Measurements from ENCODE around the gene KDM4B.

KDM4B gene

DNA sequence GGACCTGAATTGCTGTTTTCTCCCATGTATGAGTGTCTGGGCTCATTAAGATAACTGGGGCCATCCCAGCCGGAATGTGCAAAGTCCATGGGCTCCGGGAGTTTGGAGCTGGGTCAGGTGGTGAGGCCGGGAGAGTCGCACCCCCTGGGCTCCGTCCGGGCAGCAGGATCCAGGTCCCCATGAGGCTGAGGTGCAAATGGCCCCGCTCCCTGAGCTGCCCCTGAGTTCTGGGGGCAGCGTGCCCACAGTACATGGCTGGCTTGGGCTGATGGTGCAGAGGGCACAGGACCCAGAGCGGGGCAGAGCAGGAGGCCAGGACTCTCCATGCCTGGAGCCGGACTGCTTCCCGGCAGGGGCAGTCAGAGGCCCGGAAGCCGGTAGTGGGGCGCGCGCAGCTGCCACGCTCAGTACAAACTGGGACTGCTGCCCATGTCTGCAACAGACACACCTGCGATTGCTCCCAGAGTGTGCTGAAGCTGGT is 136.0 kb downstream of the KDM4B start:
- no peak for DNase-seq (ENCODE audit: low read depth)

- no peak for DNase-seq (ENCODE audit: low read depth)
Observed at GRCh38 chr19:5106191-5106726, 137.3 kb downstream of the KDM4B start.

DNA sequence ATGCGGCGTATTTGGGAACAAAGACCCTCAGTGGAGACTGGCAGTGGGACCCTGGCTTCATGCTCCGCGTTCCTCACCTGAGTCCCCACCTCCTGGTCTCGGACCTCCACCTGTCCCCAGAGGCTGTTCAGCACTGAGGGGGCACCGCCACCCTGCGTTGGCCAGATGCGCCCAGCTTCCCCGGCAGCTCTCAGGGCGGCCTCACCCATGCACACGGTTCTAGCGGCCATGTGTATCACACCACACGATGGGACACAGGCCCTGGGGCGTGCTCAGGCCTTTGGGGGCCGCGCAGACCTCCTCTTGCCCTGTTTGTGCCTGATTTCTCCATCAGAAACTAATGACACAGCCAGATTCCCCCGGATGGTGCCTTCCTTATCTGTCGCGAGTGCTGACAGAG is 138.1 kb downstream of the KDM4B start:
- DNase-seq (ENCODE audit: low read depth), result no peak

- no peak for DNase-seq (ENCODE audit: low read depth)
Observed at GRCh38 chr19:5107432-5108122, 138.7 kb downstream of the KDM4B start.

- DNase-seq (ENCODE audit: low read depth), result no peak
Observed at GRCh38 chr19:5108123-5108596, 139.2 kb downstream of the KDM4B start.

DNA sequence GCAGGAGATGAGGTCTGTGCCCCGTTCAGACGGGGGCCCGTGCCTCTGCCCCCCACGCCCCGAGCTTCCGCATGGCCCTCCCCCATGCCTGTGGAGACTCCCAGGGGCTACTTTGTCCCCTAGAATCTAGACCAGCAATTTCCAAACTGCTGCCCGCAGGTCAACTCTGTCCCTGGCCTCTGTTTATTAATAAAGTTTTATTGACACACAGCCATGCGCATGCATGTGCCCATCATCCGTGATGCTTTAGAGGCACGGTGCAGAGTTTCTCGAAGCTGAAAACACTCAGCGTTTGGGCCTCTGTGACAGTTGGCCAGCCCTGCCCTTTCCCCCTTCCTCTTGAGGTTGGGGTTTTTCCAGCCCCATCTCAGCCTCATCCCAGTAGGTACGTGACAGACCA is 140.0 kb downstream of the KDM4B start:
- no peak for DNase-seq (ENCODE audit: low read depth)

- DNase-seq (ENCODE audit: low read depth), result no peak
Observed at GRCh38 chr19:5109560-5109959, 140.6 kb downstream of the KDM4B start.

DNA sequence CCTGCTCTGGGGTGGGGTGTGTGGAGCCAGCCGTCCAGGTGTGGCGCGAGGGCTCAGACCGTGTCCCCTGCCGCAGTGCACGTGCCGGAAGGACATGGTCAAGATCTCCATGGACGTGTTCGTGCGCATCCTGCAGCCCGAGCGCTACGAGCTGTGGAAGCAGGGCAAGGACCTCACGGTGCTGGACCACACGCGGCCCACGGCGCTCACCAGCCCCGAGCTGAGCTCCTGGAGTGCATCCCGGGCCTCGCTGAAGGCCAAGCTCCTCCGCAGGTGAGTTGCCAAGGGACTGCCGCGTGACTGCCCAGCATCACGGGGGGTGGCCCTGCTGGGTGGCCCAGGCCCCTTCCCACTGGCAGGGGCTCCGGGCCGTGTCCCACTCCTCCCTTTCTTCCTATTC is 141.6 kb downstream of the KDM4B start:
- DNase-seq (ENCODE audit: low read depth), result no peak

- DNase-seq (ENCODE audit: low read depth), result no peak
Observed at GRCh38 chr19:5111051-5111450, 142.1 kb downstream of the KDM4B start.

DNA sequence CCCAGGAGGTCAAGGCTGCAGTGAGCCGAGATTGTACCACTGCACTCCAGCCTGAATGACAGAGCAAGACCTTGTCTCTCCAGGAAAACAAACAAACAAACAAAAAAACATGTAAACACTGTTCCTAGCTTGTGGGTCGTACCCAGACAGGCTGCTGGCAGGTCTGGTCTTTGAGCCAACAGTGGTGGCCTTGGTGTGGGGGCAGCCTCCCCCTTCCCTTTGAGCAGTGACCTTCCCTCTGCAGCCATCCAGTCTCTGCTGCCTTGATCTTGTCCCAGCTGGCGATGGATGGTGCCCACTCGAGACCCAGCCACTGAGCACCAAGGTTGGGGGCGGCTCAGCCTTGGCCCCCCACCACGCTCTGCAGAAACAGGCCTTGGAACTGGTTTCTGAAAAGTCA is 143.3 kb downstream of the KDM4B start:
- no peak for DNase-seq (ENCODE audit: low read depth)

DNA sequence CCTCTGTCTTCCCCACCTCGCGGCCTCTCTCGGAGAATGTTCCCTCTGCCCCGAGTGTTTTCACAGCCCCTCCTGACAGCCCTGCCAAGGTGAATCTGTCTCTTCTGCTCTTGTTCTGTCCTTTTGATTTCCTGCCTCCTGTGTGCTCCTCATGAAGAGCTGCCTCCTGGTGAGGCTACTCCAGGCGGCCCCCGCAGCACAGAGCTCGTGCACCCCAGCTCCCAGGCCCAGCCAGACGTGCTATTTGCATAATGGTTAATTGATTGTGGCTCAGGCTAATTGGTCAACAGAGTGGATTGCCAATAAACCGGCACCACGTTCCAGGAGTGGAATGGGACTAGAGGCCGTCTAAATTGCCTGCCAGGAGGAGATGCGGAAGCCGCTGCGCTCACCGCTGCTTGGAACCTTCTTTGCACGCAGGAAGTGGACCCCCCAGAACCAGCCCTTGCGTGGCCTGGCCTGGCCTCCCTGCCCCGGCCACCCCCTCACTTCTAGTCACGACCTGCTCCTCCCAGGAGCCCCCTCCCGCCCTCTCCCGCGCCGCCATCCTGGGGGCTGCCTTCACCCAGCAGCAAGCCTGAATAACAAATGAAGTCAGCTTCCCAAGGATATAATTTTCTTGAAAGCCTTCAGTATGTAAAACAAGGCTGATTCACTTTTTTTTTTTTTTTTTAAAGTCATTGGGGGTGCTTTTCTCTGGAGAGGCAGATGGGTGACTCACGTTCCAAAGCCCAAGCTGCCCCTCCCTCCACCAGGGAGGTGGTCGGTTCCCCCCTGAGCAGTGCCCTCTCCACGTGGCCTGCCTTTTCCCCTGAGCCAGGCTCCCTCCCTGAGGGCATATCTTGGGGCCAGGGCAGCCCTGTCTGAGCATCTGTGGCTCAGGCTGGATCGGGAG is 144.0 kb downstream of the KDM4B start:
- no peak for DNase-seq (ENCODE audit: low read depth)

DNA sequence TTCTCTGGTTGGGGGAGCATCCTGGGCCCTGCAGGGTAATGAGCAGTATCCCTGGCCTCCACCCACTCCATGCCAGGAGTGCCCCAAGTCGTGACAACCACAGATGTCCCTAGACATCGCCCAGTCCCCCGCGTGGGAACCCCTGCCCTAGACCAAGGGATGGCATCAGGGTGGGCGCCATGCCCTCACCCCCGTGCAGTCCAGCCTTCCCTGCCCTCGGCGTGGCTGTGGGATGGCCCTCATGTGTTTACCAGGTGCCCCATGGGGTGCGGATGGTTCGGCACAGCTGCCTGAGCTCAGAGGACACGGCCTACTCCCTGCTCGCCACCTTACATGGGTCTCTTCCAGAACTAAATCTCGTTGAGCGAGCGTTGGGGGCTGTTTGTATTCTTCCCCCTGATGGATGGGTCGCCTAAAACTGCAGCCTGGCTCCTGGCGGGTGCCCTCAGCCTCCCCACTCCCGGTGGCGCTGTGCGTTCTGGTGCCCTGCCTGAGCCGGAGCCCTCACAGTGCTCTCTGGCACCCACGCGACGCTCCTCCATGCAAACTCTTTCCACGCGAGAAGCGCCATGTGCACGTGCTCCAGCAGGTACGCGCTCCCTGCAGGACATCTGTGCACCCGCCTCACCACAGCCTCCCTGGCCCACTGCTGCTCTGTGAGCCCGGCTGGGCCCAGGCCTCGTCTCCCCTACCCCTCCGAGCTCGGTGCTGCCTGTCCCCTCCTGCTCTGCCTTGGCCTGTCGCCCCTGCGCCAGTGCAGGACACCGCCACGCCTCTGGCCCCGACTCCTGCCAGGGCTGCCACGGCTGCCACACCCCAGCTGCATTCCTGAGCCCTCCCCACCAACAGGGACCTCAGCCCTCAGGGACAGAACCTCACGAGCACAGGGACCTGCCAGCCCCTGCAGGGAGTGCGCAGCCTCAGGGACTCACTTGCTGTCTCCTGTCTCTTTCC is 145.0 kb downstream of the KDM4B start:
- DNase-seq (ENCODE audit: low read depth), result no peak

GRCh38 chr19:5114727-5115126 is 145.8 kb downstream of the KDM4B start:
- DNase-seq (ENCODE audit: low read depth), result no peak

DNA sequence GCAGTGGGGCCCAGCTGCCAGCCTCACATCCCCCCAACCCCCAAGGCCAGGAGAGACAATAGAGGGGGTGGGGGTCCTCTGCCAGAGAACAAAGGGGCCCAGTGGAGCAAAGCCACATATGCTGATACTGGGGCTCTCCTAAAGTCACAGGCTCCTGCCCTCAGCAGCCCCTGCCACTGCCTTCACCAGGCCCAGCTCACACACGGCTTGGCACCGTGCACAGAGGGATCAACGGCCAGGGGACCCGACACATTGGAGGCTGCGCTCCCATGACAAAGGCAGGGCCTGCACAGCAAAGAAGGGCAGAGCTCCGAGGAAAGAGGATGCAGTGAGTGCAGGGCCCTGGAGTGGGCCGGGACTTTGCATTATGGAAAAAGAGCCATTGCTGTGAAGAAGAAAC is 146.4 kb downstream of the KDM4B start:
- DNase-seq (ENCODE audit: low read depth), result no peak

DNA sequence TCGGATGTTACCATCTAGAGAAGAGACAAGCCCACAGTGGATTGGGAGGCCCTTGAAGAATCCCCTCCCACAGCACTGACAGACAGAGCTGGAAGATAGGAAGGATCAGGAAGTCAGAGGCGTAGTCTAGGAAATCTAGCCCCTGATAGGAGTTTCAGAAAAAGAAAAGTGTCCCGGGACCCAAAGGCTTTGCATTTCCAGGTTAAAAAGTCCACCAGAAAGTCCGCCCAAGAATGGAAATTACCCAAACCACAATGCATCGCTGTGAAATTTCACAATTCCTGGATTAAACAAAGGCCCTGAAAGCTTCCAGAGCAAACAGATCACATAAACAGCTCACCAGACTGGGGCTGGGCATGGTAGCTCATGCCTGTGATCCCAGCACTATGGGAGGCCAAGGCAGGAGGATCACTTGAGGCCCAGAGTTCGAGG is 146.9 kb downstream of the KDM4B start:
- DNase-seq (ENCODE audit: low read depth), result no peak

- DNase-seq (ENCODE audit: low read depth), result no peak
Observed at GRCh38 chr19:5116292-5116691, 147.4 kb downstream of the KDM4B start.

DNA sequence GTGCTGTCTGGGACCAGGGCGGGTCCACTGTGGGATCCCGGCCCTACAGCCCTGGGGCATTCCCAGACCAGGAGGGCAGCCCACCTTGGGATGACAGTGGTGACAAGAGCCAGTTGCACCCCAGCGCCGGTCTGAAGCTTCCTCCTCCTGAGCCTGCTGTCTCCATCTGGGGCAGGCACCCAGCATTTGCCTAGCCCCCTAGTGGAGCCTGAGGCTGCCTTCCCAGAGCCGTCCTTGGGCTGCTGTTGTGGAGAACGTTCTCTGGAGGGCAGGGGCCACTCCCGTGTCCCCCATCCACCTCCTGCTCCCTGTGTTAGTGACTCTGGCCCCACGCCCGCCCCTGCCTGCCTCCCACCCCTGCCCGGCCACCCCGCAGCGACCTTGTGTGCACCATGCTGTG is 148.5 kb downstream of the KDM4B start:
- no peak for DNase-seq (ENCODE audit: low read depth)

DNA sequence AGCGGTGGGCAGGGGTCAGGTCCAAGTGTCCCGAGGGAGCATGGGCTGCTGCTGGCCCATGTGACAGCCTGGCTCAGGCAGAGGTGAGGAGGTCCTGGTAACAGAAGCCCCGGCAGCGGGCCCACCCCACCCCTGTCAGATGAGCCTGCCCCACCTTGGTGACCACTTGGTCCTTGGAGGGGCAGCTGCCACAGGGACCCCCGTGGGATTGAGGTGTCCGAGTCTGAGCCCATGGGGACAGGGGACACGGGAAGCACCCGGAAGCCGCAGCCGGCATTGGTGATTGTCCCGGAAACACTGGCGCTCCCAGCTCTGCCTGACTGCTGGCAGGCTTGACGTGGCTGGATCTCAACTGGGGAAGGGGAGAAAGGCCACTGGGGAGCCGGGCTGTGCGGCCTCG is 149.1 kb downstream of the KDM4B start:
- DNase-seq (ENCODE audit: low read depth), result no peak

DNA sequence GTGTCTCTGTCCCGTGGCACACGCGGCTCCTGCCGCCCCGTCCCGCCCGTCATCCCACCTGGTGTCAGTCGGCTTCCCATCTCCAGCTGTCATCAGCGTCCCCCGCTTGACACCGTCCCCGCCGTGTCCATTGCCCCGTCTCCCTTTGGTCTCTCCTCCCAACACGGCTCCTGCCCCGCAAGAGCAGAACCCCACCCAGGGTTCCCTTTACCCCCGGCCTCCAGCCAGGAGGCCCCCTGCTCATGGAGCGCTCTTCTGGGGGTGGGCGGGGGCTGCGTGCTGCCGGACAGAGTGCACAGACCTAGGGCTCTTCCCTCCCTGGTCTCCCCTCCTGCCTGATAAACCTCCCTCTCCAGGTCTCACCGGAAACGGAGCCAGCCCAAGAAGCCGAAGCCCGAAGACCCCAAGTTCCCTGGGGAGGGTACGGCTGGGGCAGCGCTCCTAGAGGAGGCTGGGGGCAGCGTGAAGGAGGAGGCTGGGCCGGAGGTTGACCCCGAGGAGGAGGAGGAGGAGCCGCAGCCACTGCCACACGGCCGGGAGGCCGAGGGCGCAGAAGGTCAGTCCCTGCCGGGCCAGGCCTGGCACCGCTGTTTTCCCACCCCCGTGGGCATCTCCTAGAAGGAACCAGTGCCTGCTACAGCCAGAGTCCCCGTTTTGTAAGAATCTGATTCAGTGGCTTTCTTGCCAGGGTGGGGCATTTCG is 150.5 kb downstream of the KDM4B start:
- DNase-seq (ENCODE audit: low read depth), result no peak

DNA sequence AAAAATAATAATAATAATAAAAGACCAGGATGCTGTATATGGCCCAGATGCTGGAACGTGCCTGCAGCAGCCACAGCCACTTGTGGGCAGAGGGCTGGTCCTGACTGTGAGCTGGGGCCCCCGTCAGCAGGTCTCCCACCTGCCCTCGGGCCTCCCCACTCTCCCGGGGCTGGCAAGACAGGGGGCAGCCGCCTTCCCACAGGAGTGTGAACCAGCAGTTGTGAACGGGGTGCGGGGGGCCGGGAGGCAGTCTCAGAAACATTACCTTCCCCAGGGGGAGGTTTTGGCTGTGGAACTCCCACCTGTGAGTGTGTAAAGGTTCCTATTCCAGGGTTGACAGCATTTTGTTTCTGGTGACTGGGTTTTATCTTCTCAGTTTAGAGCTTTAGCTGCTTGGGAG is 151.4 kb downstream of the KDM4B start:
- no peak for DNase-seq (ENCODE audit: low read depth)

GRCh38 chr19:5120833-5121232 is 151.9 kb downstream of the KDM4B start:
- no peak for DNase-seq (ENCODE audit: low read depth)

All from T follicular helper cell (primary cell).